GM12878 (cell line): ENCODE results near the gene AGBL1. TPM values are rescaled to one million over a fixed set of nuclear protein-coding genes. Genes with fewer than 3 reads are reported as not detected.

Experiments used
- ATAC-seq: fragments of 200-7000 bp; cut with Tn5 transposase; 3 replicates; pipeline ENCODE4 v1.9.1; 2020; ENCODE audit warnings: mild to moderate bottlenecking, moderate library complexity
- BruUV-seq: library from RNA; stranded (reverse); fragments of 400-500 nt; replicated peaks from 2 replicates; lab custom pipeline; 2021; lab: Mats Ljungman, UMichigan
- CTCF ChIA-PET: fragments of 300-600 bp; sonication (Branson Sonifier 250); formaldehyde crosslinking; extraction: SDS; loops from one replicate; lab custom pipeline; 2021; ENCODE audit warnings: inconsistent platforms; lab: Yijun Ruan, JAX
- POLR2A ChIA-PET: fragments of 350-600 bp; formaldehyde crosslinking; extraction: SDS; loops from one replicate; lab custom pipeline; 2021; ENCODE audit warnings: inconsistent platforms; lab: Charles Lee
- RAD21 ChIA-PET: fragments of 300-600 bp; sonication (Branson Sonifier 250); formaldehyde crosslinking; loops from one replicate; lab custom pipeline; 2023; ENCODE audit warnings: antibody characterized with exemption; ENCODE audit not compliant: unreplicated experiment; lab: Charles Lee
- SMC1A ChIA-PET: fragments of 300-600 bp; sonication (Branson Sonifier 250); formaldehyde crosslinking; loops from one replicate; lab custom pipeline; 2023; ENCODE audit not compliant: unreplicated experiment, uncharacterized antibody; lab: Charles Lee
- DNase-seq: peaks from one replicate; pipeline ENCODE4 v3.0.0-alpha.2; 2011; ENCODE audit warnings: low read depth, low spot score
- FAIRE-seq: peaks from 3 replicates; lab custom pipeline; 2011; peaks lifted over from hg19 to GRCh38; lab: Jason Lieb, UNC
- H2AFZ ChIP-seq: 2 replicates; pipeline ENCODE4 v1.6.0; 2011; ENCODE audit warnings: low read depth, low read length, control low read depth; ENCODE audit not compliant: control insufficient read depth
- H3K27ac ChIP-seq: 2 replicates; pipeline ENCODE4 v1.5.1; 2011; ENCODE audit warnings: control low read depth; ENCODE audit not compliant: control insufficient read depth, insufficient read depth
- H3K27me3 ChIP-seq, 2 experiments: replicated peaks in 1 of 2; 2 replicates each; pipeline versions ENCODE4 v1.6.0 to v1.6.1; 2011; ENCODE audit warnings: low read length in 1 of 2; ENCODE audit not compliant: control insufficient read depth in 2 of 2, insufficient read depth in 2 of 2
- H3K36me3 ChIP-seq, 2 experiments: 2 replicates each; pipeline ENCODE4 v1.5.1; 2011; ENCODE audit warnings: low read length in 1 of 2; ENCODE audit not compliant: control insufficient read depth in 2 of 2, insufficient read depth in 2 of 2
- H3K4me1 ChIP-seq: 2 replicates; pipeline ENCODE4 v1.6.1; 2011; ENCODE audit warnings: mild to moderate bottlenecking, low read length, moderate library complexity, mixed read lengths; ENCODE audit not compliant: control insufficient read depth, insufficient read depth
- H3K4me2 ChIP-seq: 2 replicates; pipeline ENCODE4 v1.6.0; 2011; ENCODE audit warnings: control low read depth; ENCODE audit not compliant: control insufficient read depth, insufficient read depth
- H3K4me3 ChIP-seq: fragments of 200-600 bp; sonication (generic); 2 replicates; pipeline ENCODE4 v1.5.1; 2016
- H3K79me2 ChIP-seq: 2 replicates; pipeline ENCODE4 v1.6.0; 2011; ENCODE audit warnings: low read length; ENCODE audit not compliant: control insufficient read depth, insufficient read depth
- H3K9ac ChIP-seq: 2 replicates; pipeline ENCODE4 v1.8.0; 2011; ENCODE audit warnings: low read length, control low read depth, mixed read lengths; ENCODE audit not compliant: control insufficient read depth, insufficient read depth
- H3K9me3 ChIP-seq: replicated peaks from 3 replicates; pipeline ENCODE4 v1.5.1; 2011; ENCODE audit warnings: mild to moderate bottlenecking, low read length; ENCODE audit not compliant: control insufficient read depth, insufficient read depth
- H4K20me1 ChIP-seq: 2 replicates; pipeline ENCODE4 v1.6.0; 2011; ENCODE audit not compliant: control insufficient read depth, insufficient read depth
- BHLHE40 ChIP-seq, 2 experiments: fragments of 450-650 bp in 1 of 2; IDR thresholded peaks; 2 replicates each; pipeline ENCODE4 v1.6.1; 2011 to 2017; ENCODE audit warnings: low read depth in 2 of 2, borderline replicate concordance in 1 of 2, improper control_type of control experiment in 1 of 2, low read length in 1 of 2, mild to moderate bottlenecking in 1 of 2
- CEBPB ChIP-seq, 2 experiments: fragments of 150-350 bp in 1 of 2; IDR thresholded peaks; 2 replicates each; pipeline ENCODE4 v1.6.1; 2012 to 2014; ENCODE audit warnings: low read depth in 2 of 2, low read length in 2 of 2, borderline replicate concordance in 1 of 2, inconsistent platforms in 1 of 2
- EED ChIP-seq: sonication (generic); IDR thresholded peaks from 2 replicates; pipeline ENCODE4 v1.6.1; 2016; ENCODE audit warnings: antibody characterized with exemption, low read depth
- HCFC1 ChIP-seq: fragments of 150-350 bp; IDR thresholded peaks from 2 replicates; pipeline ENCODE4 v1.6.1; 2014; ENCODE audit warnings: low read length
- HDAC2 ChIP-seq: fragments of 200-600 bp; sonication (generic); IDR thresholded peaks from 2 replicates; pipeline ENCODE4 v1.6.1; 2017
- KAT2A ChIP-seq: conservative IDR thresholded peaks from 2 replicates; pipeline ENCODE4 v1.6.1; 2011; ENCODE audit warnings: low read depth, low read length; ENCODE audit not compliant: control insufficient read depth
- LARP7 ChIP-seq: fragments of 450-650 bp; IDR thresholded peaks from 2 replicates; pipeline ENCODE4 v1.6.1; 2017; ENCODE audit warnings: mild to moderate bottlenecking
- MYC ChIP-seq: IDR thresholded peaks from 2 replicates; pipeline ENCODE4 v1.6.1; 2011; ENCODE audit warnings: mild to moderate bottlenecking, low read length, moderate library complexity, inconsistent platforms; ENCODE audit not compliant: insufficient read depth, insufficient replicate concordance, insufficient read length, severe bottlenecking
- NFYA ChIP-seq: IDR thresholded peaks from 2 replicates; pipeline ENCODE4 v1.6.1; 2011; ENCODE audit warnings: low read depth, mild to moderate bottlenecking, low read length, improper control_type of control experiment, borderline replicate concordance
- NR2C1 ChIP-seq: fragments of 450-650 bp; IDR thresholded peaks from 2 replicates; pipeline ENCODE4 v1.6.1; 2017; ENCODE audit warnings: antibody characterized with exemption, mild to moderate bottlenecking, moderate library complexity
- POLR2A ChIP-seq: IDR thresholded peaks from 2 replicates; pipeline ENCODE4 v1.6.1; 2011; ENCODE audit warnings: low read depth, mild to moderate bottlenecking, low read length
- POU2F2 ChIP-seq: IDR thresholded peaks from 3 replicates; pipeline ENCODE4 v1.6.1; 2011; ENCODE audit warnings: low read depth, mild to moderate bottlenecking, low read length, borderline replicate concordance
- SRF ChIP-seq, 2 experiments: IDR thresholded peaks; 2 replicates each; pipeline ENCODE4 v1.6.1; 2011; ENCODE audit warnings: low read depth in 2 of 2, low read length in 2 of 2, mild to moderate bottlenecking in 1 of 2, moderate library complexity in 1 of 2
- SUZ12 ChIP-seq: fragments of 200-600 bp; sonication (generic); IDR thresholded peaks from one replicate; pipeline ENCODE4 v1.6.1; 2018; ENCODE audit warnings: antibody characterized with exemption, mild to moderate bottlenecking; ENCODE audit not compliant: unreplicated experiment
- TAF1 ChIP-seq: IDR thresholded peaks from 2 replicates; pipeline ENCODE4 v1.6.1; 2011; ENCODE audit warnings: mild to moderate bottlenecking, low read depth, low read length, borderline replicate concordance
- ZNF207 ChIP-seq: fragments of 450-650 bp; IDR thresholded peaks from 2 replicates; pipeline ENCODE4 v1.6.1; 2014; ENCODE audit warnings: antibody characterized with exemption, mild to moderate bottlenecking, borderline replicate concordance
- ZNF384 ChIP-seq: IDR thresholded peaks from 2 replicates; pipeline ENCODE4 v1.6.1; 2012; ENCODE audit warnings: low read depth, mild to moderate bottlenecking, low read length, improper control_type of control experiment, borderline replicate concordance
- ZNF622 ChIP-seq: fragments of 450-650 bp; IDR thresholded peaks from 2 replicates; pipeline ENCODE4 v1.6.1; 2017; ENCODE audit warnings: mild to moderate bottlenecking, inconsistent platforms
- WGBS: methylation state at CpG from one replicate; pipeline ENCODE4 v1.1.6; 2016; ENCODE audit warnings: low lambda C conversion rate; ENCODE audit not compliant: insufficient replicate concordance, insufficient coverage; ENCODE audit errors: missing lambda C conversion rate; 5-methylcytosine and 5-hydroxymethylcytosine counted together
- in situ Hi-C: fragments of 300-500 bp; cut with MboI; formaldehyde crosslinking; loops from 9 replicates; pipeline ENCODE4 v1.14.3; 2018; ENCODE audit warnings: mixed read lengths
- intact Hi-C: fragments of 100-400 bp; cut with micrococcal nuclease; formaldehyde crosslinking; loops from one replicate; pipeline ENCODE4 v1.14.2; 2022; ENCODE audit not compliant: unreplicated experiment
- polyA plus RNA-seq, 11 experiments: library from polyadenylated mRNA; depleted of rRNA in 4 of 11; unstranded in 6 of 11; stranded (reverse) in 5 of 11; fragments of >200 nt; fragmentation: Nextera tagmentation in 4 of 11; fragmentation: Illumina TruSeq in 1 of 11; extraction: Ambion mirVana in 4 of 11; extraction: Trizol in 1 of 11; gene quantifications; 1 replicate in 1 of 11; 2 replicates in 10 of 11; pipeline versions ENCODE4 v1.2.1 to v1.2.3, GENCODE V29; 2011 to 2016; ENCODE audit warnings: inconsistent platforms in 2 of 11, missing spikeins in 2 of 11, low read depth in 1 of 11
- total RNA-seq, 4 experiments: library from RNA; depleted of rRNA in 3 of 4; stranded (reverse); fragments of >200 nt in 3 of 4; fragmentation: Illumina TruSeq in 1 of 4; extraction: Trizol in 1 of 4; gene quantifications; 2 replicates each; pipeline versions ENCODE4 v1.2.1 to v1.2.3, GENCODE V29; 2013 to 2021
- TF ChIP-seq, protein P1 (sequence below): IDR thresholded peaks from 2 replicates; pipeline ENCODE4 v1.6.1; 2011; ENCODE audit warnings: mild to moderate bottlenecking, low read depth, low read length, moderate library complexity; ENCODE audit not compliant: insufficient replicate concordance
- TF ChIP-seq, protein P2 (sequence below): fragments of 450-650 bp; IDR thresholded peaks from 2 replicates; pipeline ENCODE4 v1.6.1; 2017; ENCODE audit warnings: low read depth, mild to moderate bottlenecking, moderate library complexity

The AGBL1 gene
- total and polyA plus RNA-seq, 10 of the 15 experiments (the other 5 are each of a cell fraction or from before 2014, with no cell fraction given), result not detected

DNA sequence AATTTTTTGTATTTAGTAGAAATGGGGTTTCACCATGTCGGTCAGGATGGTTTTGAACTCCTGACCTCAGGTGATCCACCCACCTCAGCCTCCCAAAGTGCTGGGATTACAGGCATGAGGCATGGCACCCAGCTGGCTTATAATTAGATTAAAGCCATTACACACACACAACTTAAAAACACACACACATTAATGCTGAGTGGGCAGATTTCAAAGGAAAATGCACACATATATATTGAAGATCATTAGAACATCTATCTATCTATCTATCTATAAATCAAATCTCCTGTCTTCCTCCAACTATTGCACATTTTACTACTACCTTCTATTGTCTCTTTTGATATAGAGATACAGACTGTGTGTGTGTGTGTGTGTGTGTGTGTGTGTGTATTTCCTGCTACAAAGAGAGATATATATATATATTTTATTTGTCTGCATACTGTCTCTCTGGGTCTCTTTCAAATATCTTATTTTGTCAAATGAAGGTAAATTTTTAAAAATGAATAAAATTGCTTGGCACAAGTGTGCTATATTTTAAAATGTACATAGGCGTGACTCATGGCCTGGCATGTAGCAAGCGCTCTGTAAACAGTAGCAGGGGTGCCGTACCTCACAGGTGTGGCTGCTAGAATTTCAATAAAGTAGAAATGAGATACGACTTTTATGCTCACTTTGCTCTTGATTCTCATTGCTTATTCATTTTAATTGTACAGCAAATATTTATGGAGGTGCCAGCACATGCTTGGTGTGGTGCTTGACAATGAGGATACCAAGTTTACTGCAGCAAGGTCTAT lies 655.8 kb downstream of the AGBL1 start:
- no peak overlapping the region for H3K27ac ChIP-seq
- intact Hi-C loops (no loop called here), in situ Hi-C loops (no loop called here)
- no peak overlapping the region for H3K4me3 ChIP-seq
- no peak overlapping the region for H3K4me2 ChIP-seq
- H2AFZ ChIP-seq, result no peak overlapping the region
- H3K36me3 ChIP-seq, result no peaks in the 10 kb centered on the region
- H3K9ac ChIP-seq, result no peak overlapping the region
- SMC1A ChIA-PET, result no interaction called here
- no peak for ATAC-seq
- no peaks in the 10 kb centered on the region for H3K4me1 ChIP-seq
- no peak for DNase-seq
- no peaks in the 10 kb centered on the region for H4K20me1 ChIP-seq
- WGBS, result 44% methylated on average over 5 of the region's 5 CpGs
- FAIRE-seq, result no peak
- POLR2A ChIA-PET, result no interaction called here
- RAD21 ChIA-PET, result no interaction called here
- no peaks in the 10 kb centered on the region for H3K9me3 ChIP-seq
- H3K79me2 ChIP-seq, result no peaks in the 10 kb centered on the region
- no peaks in the 10 kb centered on the region for H3K27me3 ChIP-seq
- no TSS peak for BruUV-seq
- CTCF ChIA-PET, result no interaction called here
- TF ChIP-seq ZNF622 (no peak), LARP7 (no peak), SUZ12 (no peak), POU2F2 (no peak), ZNF384 (no peak), HCFC1 (no peak), CEBPB (IDR thresholded peaks at IDR 0.05; ENCODE audit: borderline replicate concordance in 1 of 2, low read depth in 2 of 2, low read length in 2 of 2) (no peak), BHLHE40 (IDR thresholded peaks at IDR 0.05; ENCODE audit: borderline replicate concordance in 1 of 2, low read depth in 2 of 2, low read length in 1 of 2) (no peak), ZNF207 (no peak), EED (no peak), HDAC2 (no peak), KAT2A (no peak), TAF1 (no peak), SRF (IDR thresholded peaks at IDR 0.05; ENCODE audit: low read depth in 2 of 2, low read length in 2 of 2) (no peak), MYC (no peak), POLR2A (no peak), NFYA (no peak), NR2C1 (no peak)
- TF ChIP-seq, protein P1, sequence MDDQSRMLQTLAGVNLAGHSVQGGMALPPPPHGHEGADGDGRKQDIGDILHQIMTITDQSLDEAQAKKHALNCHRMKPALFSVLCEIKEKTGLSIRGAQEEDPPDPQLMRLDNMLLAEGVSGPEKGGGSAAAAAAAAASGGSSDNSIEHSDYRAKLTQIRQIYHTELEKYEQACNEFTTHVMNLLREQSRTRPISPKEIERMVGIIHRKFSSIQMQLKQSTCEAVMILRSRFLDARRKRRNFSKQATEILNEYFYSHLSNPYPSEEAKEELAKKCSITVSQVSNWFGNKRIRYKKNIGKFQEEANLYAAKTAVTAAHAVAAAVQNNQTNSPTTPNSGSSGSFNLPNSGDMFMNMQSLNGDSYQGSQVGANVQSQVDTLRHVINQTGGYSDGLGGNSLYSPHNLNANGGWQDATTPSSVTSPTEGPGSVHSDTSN, result no peak
- TF ChIP-seq, protein P2, sequence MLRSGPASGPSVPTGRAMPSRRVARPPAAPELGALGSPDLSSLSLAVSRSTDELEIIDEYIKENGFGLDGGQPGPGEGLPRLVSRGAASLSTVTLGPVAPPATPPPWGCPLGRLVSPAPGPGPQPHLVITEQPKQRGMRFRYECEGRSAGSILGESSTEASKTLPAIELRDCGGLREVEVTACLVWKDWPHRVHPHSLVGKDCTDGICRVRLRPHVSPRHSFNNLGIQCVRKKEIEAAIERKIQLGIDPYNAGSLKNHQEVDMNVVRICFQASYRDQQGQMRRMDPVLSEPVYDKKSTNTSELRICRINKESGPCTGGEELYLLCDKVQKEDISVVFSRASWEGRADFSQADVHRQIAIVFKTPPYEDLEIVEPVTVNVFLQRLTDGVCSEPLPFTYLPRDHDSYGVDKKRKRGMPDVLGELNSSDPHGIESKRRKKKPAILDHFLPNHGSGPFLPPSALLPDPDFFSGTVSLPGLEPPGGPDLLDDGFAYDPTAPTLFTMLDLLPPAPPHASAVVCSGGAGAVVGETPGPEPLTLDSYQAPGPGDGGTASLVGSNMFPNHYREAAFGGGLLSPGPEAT, result no peak
